IPS DF 6.9 (cell line): ENCODE measurements around the gene GPSM3.

Source experiments
- DNase-seq: peaks from one replicate; pipeline ENCODE4 v3.0.0-alpha.2; 2013; ENCODE audit warnings: low read depth, low spot score
- H3K27ac ChIP-seq: one replicate; pipeline ENCODE4 v1.5.1; 2013; ENCODE audit warnings: low read length, control low read depth
- H3K27me3 ChIP-seq: 2 replicates; pipeline ENCODE4 v1.6.1; 2013; ENCODE audit warnings: mild to moderate bottlenecking, low read length; ENCODE audit not compliant: control insufficient read depth, insufficient read depth
- H3K36me3 ChIP-seq: 2 replicates; pipeline ENCODE4 v1.6.1; 2013; ENCODE audit warnings: low read length; ENCODE audit not compliant: control insufficient read depth, insufficient read depth
- H3K4me1 ChIP-seq: 2 replicates; pipeline ENCODE4 v1.6.1; 2013; ENCODE audit warnings: low read length; ENCODE audit not compliant: control insufficient read depth, insufficient read depth
- H3K4me3 ChIP-seq: 2 replicates; pipeline ENCODE4 v1.5.1; 2013; ENCODE audit warnings: mild to moderate bottlenecking, low read length
- H3K9me3 ChIP-seq: 2 replicates; pipeline ENCODE4 v1.6.1; 2013; ENCODE audit warnings: low read length, inconsistent platforms; ENCODE audit not compliant: control insufficient read depth, insufficient read depth
- WGBS: extraction: QIAGEN DNeasy Blood & Tissue Kit; methylation state at CpG from one replicate; pipeline ENCODE4 v1.1.7; 2013; ENCODE audit warnings: mixed read lengths, missing lambda C conversion rate; ENCODE audit not compliant: insufficient read length, insufficient coverage; 5-methylcytosine and 5-hydroxymethylcytosine counted together

GPSM3 gene, protein sequence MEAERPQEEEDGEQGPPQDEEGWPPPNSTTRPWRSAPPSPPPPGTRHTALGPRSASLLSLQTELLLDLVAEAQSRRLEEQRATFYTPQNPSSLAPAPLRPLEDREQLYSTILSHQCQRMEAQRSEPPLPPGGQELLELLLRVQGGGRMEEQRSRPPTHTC

GRCh38 chr6:32192608-32193039 is at the start of gene GPSM3:
TSS of gene GPSM3 (minus strand) at chr6:32192643. CDS start at chr6:32192513, 130 bp downstream.
- no peaks in the 10 kb centered on the region for H3K27me3 ChIP-seq
- no peak within 1 kb of the TSS for H3K27ac ChIP-seq
- H3K4me3 ChIP-seq: no peak within 1 kb of the TSS
- WGBS: no CpG with 5 or more reads among the region's 5 CpGs
- peaks cover 17% of the 10 kb centered on the region for H3K4me1 ChIP-seq
- no peaks in the 10 kb centered on the region for H3K9me3 ChIP-seq
- no peak for DNase-seq
- peaks cover 5% of the 10 kb centered on the region; the same call in 1 of the 2 replicates for H3K36me3 ChIP-seq

DNA sequence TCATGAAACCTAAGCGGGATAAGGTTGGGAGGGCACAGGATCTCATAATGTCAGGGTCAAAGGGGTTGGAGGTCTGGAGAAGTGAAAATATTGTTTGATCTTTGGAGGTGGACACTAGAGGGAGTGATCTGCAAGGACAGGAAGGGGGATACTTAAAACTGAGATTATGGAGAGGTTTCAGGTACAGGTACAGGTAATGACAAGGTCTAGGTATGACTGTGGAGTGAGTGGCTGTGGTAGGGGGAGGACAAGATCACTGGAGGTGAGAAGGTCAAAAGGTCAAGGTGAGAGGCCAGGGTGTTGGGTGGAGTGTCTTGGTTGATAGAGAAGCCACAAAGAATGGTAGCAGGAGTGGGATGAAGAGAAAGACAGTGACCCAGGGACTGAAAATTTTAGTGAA is 48.2 kb upstream of the GPSM3 start:
- Histone ChIP-seq H3K4me1 (no peaks in the 10 kb centered on the region), H3K9me3 (no peaks in the 10 kb centered on the region), H3K27me3 (no peaks in the 10 kb centered on the region), H3K4me3 (no peak overlapping the region), H3K27ac (no peak overlapping the region), H3K36me3 (no peaks in the 10 kb centered on the region)
- DNase-seq: no peak
- WGBS: no CpG with 5 or more reads among the region's 1 CpG

GRCh38 chr6:32239462-32239861 is 47.0 kb upstream of the GPSM3 start:
- no peak overlapping the region for H3K4me3 ChIP-seq
- no peak for DNase-seq
- no peaks in the 10 kb centered on the region for H3K36me3 ChIP-seq
- no peaks in the 10 kb centered on the region for H3K4me1 ChIP-seq
- no peak overlapping the region for H3K27ac ChIP-seq
- H3K27me3 ChIP-seq: no peaks in the 10 kb centered on the region
- H3K9me3 ChIP-seq: no peaks in the 10 kb centered on the region
- no CpG with 5 or more reads among the region's 2 CpGs for WGBS

DNA sequence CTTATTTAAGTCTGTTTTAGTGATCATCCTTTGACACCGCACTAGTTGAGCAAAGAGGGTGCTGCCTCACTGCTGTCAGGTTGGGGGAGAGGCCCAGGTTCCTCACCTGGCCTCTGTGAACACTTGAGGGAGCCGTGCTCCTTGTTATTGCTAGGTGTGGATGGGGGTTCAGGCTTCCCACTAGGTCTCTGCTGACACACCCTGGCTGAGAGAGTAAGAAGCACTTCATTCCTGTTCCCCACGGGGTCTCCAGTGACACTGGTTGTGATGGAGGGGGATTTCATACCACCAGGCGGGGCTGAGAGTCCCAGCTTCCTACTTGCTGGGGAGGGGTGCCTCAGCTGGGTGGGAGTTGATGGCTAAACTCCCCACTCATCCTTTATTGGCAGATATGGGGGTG is 42.5 kb upstream of the GPSM3 start:
- WGBS: no CpG with 5 or more reads among the region's 4 CpGs

DNA sequence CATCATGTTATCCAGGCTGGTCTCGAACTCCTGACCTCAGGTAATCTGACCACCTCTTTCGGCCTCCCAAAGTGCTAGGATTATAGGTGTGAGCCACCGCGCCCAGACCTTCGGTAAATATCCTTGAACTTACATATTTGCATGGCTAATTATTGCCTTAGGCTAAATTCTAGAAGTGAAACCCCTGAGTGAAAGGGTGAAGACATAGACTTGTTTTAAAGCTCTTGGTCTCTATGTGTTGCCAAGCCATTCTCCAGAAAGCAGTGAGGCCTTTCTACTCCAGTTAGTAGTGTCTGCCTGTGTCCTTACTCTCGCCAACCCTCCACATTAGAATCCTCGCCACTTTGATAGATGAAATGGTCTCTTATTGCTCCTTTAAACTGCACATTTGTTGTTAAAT is 34.0 kb upstream of the GPSM3 start:
- no peaks in the 10 kb centered on the region for H3K4me1 ChIP-seq
- no peaks in the 10 kb centered on the region for H3K9me3 ChIP-seq
- H3K4me3 ChIP-seq: no peak overlapping the region
- DNase-seq: no peak
- H3K27ac ChIP-seq: no peak overlapping the region
- no peaks in the 10 kb centered on the region for H3K27me3 ChIP-seq
- no peaks in the 10 kb centered on the region for H3K36me3 ChIP-seq
- no CpG with 5 or more reads among the region's 7 CpGs for WGBS

More for the DNA sequence above, 42.5 kb upstream of the GPSM3 start:
- DNase-seq: no peak
- Histone ChIP-seq H3K9me3 (no peaks in the 10 kb centered on the region), H3K4me3 (no peak overlapping the region), H3K4me1 (no peaks in the 10 kb centered on the region), H3K36me3 (no peaks in the 10 kb centered on the region), H3K27me3 (no peaks in the 10 kb centered on the region), H3K27ac (no peak overlapping the region)

DNA sequence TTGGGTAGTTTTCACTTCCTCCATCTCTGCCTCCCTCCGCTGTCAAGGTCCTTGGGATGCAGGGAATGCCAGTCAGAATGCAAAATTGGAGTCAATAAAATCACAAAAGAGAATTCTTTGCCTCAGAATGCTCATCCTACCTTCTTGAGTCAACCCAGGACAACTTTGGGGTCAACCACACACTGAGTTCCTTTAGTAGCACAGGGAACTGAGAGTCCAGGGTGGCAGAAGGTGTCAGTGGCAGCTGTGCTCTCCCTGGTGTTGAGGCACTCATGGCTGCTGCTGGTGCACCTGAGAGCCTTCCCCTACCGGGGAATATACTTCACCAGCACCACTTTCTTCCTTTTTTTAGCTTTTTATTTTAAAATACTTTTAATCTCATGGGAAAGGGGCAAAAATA is 32.3 kb upstream of the GPSM3 start:
- Histone ChIP-seq H3K4me3 (no peak overlapping the region), H3K9me3 (no peaks in the 10 kb centered on the region), H3K4me1 (no peaks in the 10 kb centered on the region; the same call in 1 of the 2 replicates), H3K27ac (no peak overlapping the region), H3K36me3 (no peaks in the 10 kb centered on the region), H3K27me3 (no peaks in the 10 kb centered on the region)
- no peak for DNase-seq
- WGBS: no CpG with 5 or more reads among the region's 2 CpGs

- no peak for DNase-seq
- WGBS: no CpG with 5 or more reads among the region's 20 CpGs
- H3K27me3 ChIP-seq: no peaks in the 10 kb centered on the region
- no peaks in the 10 kb centered on the region for H3K36me3 ChIP-seq
- no peaks in the 10 kb centered on the region; the same call in 1 of the 2 replicates for H3K4me1 ChIP-seq
- H3K4me3 ChIP-seq: no peak within 1 kb of the TSS
- H3K27ac ChIP-seq: no peak within 1 kb of the TSS
- no peaks in the 10 kb centered on the region for H3K9me3 ChIP-seq
Measured at GRCh38 chr6:32223258-32224235, 31.1 kb upstream of the GPSM3 start, which contains the start of gene NOTCH4. TSS of gene NOTCH4 (minus strand) at chr6:32224067. CDS start at chr6:32223928, 139 bp downstream.

- no CpG with 5 or more reads among the region's 8 CpGs for WGBS
- Histone ChIP-seq H3K27me3 (no peaks in the 10 kb centered on the region), H3K4me1 (no peaks in the 10 kb centered on the region; the same call in 1 of the 2 replicates), H3K36me3 (no peaks in the 10 kb centered on the region), H3K4me3 (no peak overlapping the region), H3K27ac (no peak overlapping the region), H3K9me3 (no peaks in the 10 kb centered on the region)
- DNase-seq: no peak
Measured at GRCh38 chr6:32222333-32223230, 30.1 kb upstream of the GPSM3 start.

- Histone ChIP-seq H3K9me3 (no peaks in the 10 kb centered on the region), H3K27ac (no peak overlapping the region), H3K4me3 (no peak overlapping the region), H3K27me3 (no peaks in the 10 kb centered on the region), H3K36me3 (no peaks in the 10 kb centered on the region), H3K4me1 (no peaks in the 10 kb centered on the region; the same call in 1 of the 2 replicates)
- no peak for DNase-seq
- WGBS: no CpG with 5 or more reads among the region's 4 CpGs
Measured at GRCh38 chr6:32220021-32220420, 27.6 kb upstream of the GPSM3 start.

DNA sequence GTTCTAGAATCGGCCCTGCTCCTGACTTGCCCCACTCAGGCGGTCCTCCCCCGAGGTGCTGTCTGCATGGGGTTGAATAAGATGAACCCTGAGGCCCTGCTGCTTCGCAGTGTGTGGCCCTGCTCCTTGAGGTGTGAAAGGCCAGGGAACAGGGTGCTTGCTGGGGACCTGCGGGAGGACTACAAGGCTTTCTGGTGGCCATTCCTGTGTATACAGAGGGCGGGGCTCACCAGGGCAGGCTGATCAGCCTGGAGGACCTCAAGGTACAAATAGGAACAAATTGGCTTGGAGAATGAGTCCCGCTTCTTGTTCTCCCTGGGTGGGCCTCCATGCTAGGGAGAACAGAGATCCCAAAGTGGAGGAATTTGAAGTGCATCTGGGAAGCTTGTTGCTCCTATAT is 25.7 kb upstream of the GPSM3 start:
- no peaks in the 10 kb centered on the region for H3K27me3 ChIP-seq
- H3K4me3 ChIP-seq: no peak overlapping the region
- no CpG with 5 or more reads among the region's 7 CpGs for WGBS

More for the DNA sequence above, 25.7 kb upstream of the GPSM3 start:
- no peak for DNase-seq
- no peaks in the 10 kb centered on the region; the same call in 1 of the 2 replicates for H3K4me1 ChIP-seq
- H3K36me3 ChIP-seq: no peaks in the 10 kb centered on the region
- H3K27ac ChIP-seq: no peak overlapping the region
- no peaks in the 10 kb centered on the region for H3K9me3 ChIP-seq
